HepG2 (cell line): ENCODE results near the gene TIMP3. TPM values are rescaled to one million over a fixed set of nuclear protein-coding genes. Genes with fewer than 3 reads are reported as not detected.

Experiments used
- ARNT2 ChIP-seq: sonication (generic); formaldehyde crosslinking; IDR thresholded peaks from 2 replicates; pipeline ENCODE4 v1.8.0; 2022; ENCODE audit warnings: mild to moderate bottlenecking, low read depth, missing genetic modification reagents, moderate library complexity
- ATF7 ChIP-seq, 2 experiments: fragments of 450-650 bp in 1 of 2; sonication (generic) in 1 of 2; formaldehyde crosslinking in 1 of 2; IDR thresholded peaks; 2 replicates each; pipeline versions ENCODE4 v1.4.0 to v1.6.1; 2016 to 2020; ENCODE audit warnings: antibody characterized with exemption in 1 of 2, mild to moderate bottlenecking in 1 of 2, missing genetic modification reagents in 1 of 2
- EED ChIP-seq: sonication (generic); formaldehyde crosslinking; IDR thresholded peaks from 2 replicates; pipeline ENCODE4 v1.5.0; 2020; ENCODE audit warnings: mild to moderate bottlenecking, missing genetic modification reagents
- FOXJ3 ChIP-seq: sonication (generic); formaldehyde crosslinking; IDR thresholded peaks from 2 replicates; pipeline ENCODE4 v1.4.0; 2020; ENCODE audit warnings: missing genetic modification reagents, mild to moderate bottlenecking, borderline replicate concordance
- FUBP1 ChIP-seq: sonication (generic); formaldehyde crosslinking; IDR thresholded peaks from 2 replicates; pipeline ENCODE4 v1.5.1; 2020; ENCODE audit warnings: missing genetic modification reagents, mild to moderate bottlenecking, borderline replicate concordance
- HDAC6 ChIP-seq: fragments of 200-600 bp; sonication (generic); IDR thresholded peaks from 2 replicates; pipeline ENCODE4 v1.7.0; 2017; ENCODE audit warnings: mild to moderate bottlenecking, antibody characterized with exemption, low read length, low read depth
- MXD3 ChIP-seq: IDR thresholded peaks from 2 replicates; pipeline ENCODE4 v1.6.1; 2016; ENCODE audit warnings: mild to moderate bottlenecking, missing biosample characterization, missing genetic modification reagents
- NCOA2 ChIP-seq: sonication (generic); formaldehyde crosslinking; IDR thresholded peaks from 2 replicates; pipeline ENCODE4 v1.8.0; 2022; ENCODE audit warnings: inconsistent platforms
- POGK ChIP-seq: sonication (generic); formaldehyde crosslinking; conservative IDR thresholded peaks from 2 replicates; pipeline ENCODE4 v1.8.0; 2022; ENCODE audit warnings: mild to moderate bottlenecking, moderate library complexity, missing genetic modification reagents
- POLR2AphosphoS5 ChIP-seq: IDR thresholded peaks from 2 replicates; pipeline ENCODE4 v1.6.1; 2012; ENCODE audit warnings: low read depth, low read length
- PPARG ChIP-seq: conservative IDR thresholded peaks from 2 replicates; pipeline ENCODE4 v1.6.1; 2016; ENCODE audit warnings: missing biosample characterization, missing genetic modification reagents
- RERE ChIP-seq: IDR thresholded peaks from 2 replicates; pipeline ENCODE4 v1.6.1; 2016; ENCODE audit warnings: low read depth, missing genetic modification reagents, missing compliant biosample characterization
- SIN3A ChIP-seq: IDR thresholded peaks from 2 replicates; pipeline ENCODE4 v1.6.1; 2011; ENCODE audit warnings: low read depth, mild to moderate bottlenecking, control low read depth, low read length, borderline replicate concordance
- ZFP37 ChIP-seq: sonication (generic); formaldehyde crosslinking; IDR thresholded peaks from 2 replicates; pipeline ENCODE4 v1.4.0; 2020; ENCODE audit warnings: missing genetic modification reagents, borderline replicate concordance
- ZNF652 ChIP-seq: IDR thresholded peaks from 2 replicates; pipeline ENCODE4 v1.6.1; 2016; ENCODE audit warnings: low read depth, borderline replicate concordance
- ZNF674 ChIP-seq: sonication (generic); formaldehyde crosslinking; IDR thresholded peaks from 2 replicates; pipeline ENCODE4 v1.5.0; 2020; ENCODE audit warnings: low read depth, mild to moderate bottlenecking, missing genetic modification reagents
- ZNF766 ChIP-seq: sonication (generic); formaldehyde crosslinking; IDR thresholded peaks from 2 replicates; pipeline ENCODE4 v1.5.0; 2020; ENCODE audit warnings: missing genetic modification reagents, borderline replicate concordance
- ZNF775 ChIP-seq: sonication (generic); formaldehyde crosslinking; IDR thresholded peaks from 2 replicates; pipeline ENCODE4 v1.4.0; 2020; ENCODE audit warnings: missing genetic modification reagents, mild to moderate bottlenecking, moderate library complexity, borderline replicate concordance
- polyA plus RNA-seq, 8 experiments: library from polyadenylated mRNA; depleted of rRNA in 3 of 8; stranded (reverse) in 7 of 8; unstranded in 1 of 8; fragments of >200 nt; fragmentation: Illumina TruSeq in 4 of 8; extraction: Trizol in 4 of 8; gene quantifications; 2 replicates each; pipeline versions ENCODE4 v1.2.1 to v1.2.3, GENCODE V29; 2011 to 2016; ENCODE audit warnings: low read depth in 4 of 8, missing spikeins in 1 of 8, mixed read lengths in 1 of 8; ENCODE audit not compliant: insufficient read depth in 1 of 8
- total RNA-seq, 5 experiments: library from RNA; depleted of rRNA; stranded (reverse); fragments of >200 nt; fragmentation: Illumina TruSeq; extraction: Trizol; gene quantifications; 2 replicates each; pipeline ENCODE4 v1.2.3, GENCODE V29; 2016; ENCODE audit warnings: low read depth in 1 of 5

TIMP3 gene
- total and polyA plus RNA-seq, 2 of the 13 experiments (the other 11 are each of a cell fraction or from before 2014, with no cell fraction given) = 57.3 to 86.6 TPM

- TF ChIP-seq FUBP1 (CRISPR knock-in tag) (no peak), ATF7 (IDR thresholded peaks at IDR 0.05) (no peak), ATF7 (CRISPR knock-in tag; IDR thresholded peaks at IDR 0.05) (no peak), POLR2AphosphoS5 (no peak), SIN3A (no peak), NCOA2 (peak; percentile 84), ZNF652 (no peak), EED (CRISPR knock-in tag) (no peak), ZNF775 (CRISPR knock-in tag) (no peak), ZNF766 (CRISPR knock-in tag) (no peak), RERE (CRISPR knock-in tag) (no peak), ZNF674 (CRISPR knock-in tag) (no peak), HDAC6 (no peak), PPARG (peak; percentile 68), ARNT2 (CRISPR knock-in tag) (no peak), FOXJ3 (peak; percentile 65; the same call in 1 of the 2 replicates), MXD3 (CRISPR knock-in tag) (no peak), POGK (CRISPR knock-in tag) (no peak), ZFP37 (no peak)
These were observed 11.5 kb upstream of the TIMP3 start (continued) for GRCh38 chr22:32789797-32790620.
